NCI-H748 treated with DMSO at 0.1 percent for 48 hours (cell line): Measurements from ENCODE around the gene SLC15A5.

Experiments used
- DNase-seq: peaks from one replicate; lab custom pipeline; 2025; lab: John Stamatoyannopoulos, UW

SLC15A5 gene

DNA sequence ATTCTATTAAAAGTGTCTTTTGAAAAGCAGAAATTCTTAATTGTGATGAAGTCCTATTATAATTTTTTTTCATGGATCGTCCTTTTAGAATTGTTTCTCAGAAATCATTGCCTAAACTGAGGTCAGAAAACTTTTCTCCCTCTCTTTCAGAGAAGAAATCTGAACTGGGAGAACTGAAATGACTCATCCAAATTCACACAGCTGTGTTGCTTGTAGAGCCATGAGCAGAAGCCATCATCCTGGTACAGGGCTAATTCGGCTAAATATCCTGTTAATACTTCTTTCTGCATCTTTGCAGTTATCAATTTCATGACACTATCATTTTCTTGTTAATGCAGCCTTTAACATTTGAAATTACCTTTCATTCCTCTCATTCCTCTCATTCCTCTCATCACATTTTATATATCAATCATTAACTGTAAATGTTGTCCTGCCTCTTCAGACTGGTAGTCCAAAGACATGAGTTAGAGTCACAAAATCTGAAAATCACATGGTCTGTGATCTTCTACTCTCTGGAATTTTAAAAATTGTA, 15.5 kb downstream of the SLC15A5 start:
- no peak for DNase-seq

DNA sequence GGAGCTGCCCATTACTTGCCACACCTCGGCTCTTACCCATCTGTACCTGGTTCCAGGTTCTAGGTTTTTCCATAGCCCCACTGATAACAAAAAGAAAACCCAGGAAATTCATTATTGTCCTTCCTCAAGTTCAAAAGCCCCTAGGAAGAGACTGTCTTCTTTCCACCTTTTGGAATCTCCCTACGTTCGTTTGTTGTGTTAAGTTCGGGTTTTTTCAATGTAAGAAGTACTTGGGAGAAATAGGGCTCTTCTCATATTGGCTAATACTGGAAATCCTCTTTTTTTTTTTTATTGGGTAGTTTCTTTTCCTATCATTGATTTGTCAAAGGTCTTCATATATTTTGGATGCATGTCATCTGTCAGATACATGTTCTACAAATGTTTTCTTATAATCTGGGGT, 17.3 kb downstream of the SLC15A5 start:
- no peak for DNase-seq

DNA sequence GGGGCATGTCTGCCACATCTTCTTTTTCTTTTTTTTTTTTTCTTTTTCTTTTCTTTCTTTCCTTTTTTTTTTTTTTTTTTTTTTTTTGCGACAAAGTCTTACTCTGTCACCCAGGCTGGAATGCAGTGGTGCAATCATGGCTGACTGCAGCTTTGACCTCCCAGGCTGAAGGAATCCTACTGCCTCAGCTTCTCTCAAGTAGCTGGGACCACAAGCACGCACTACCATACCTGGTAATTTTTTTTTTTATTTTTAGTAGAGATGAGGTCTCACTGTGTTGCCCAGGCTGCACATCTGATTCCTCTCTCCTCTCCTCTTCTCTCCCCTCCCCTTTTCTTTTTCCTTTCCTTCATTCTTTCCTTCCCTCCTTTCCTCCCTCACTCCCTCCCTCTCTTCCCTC, 18.5 kb downstream of the SLC15A5 start:
- DNase-seq = no peak

DNA sequence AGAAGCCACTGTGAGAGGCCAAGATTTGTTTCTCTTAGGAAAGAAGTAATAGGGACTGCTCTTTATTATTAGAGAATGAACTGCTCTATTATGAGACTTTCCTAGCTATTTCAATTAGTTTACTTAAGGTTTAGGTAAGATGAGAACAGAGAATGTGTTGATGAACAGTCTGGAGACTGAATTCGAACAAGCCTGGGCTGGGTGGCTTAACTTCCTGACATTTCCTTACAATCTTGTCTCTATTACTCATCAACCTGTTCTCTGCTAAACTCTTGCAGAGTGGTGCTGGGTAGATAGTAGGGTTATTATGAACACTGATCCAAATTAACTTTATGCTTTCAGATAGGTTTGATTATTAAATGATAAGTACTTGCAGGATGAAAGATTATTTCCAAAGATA, 31.2 kb downstream of the SLC15A5 start:
- no peak for DNase-seq

GRCh38 chr12:16245209-16245608, 32.3 kb downstream of the SLC15A5 start:
- no peak for DNase-seq

- DNase-seq = no peak
Measured at GRCh38 chr12:16243487-16244412, 33.7 kb downstream of the SLC15A5 start.

GRCh38 chr12:16241346-16241745, 36.1 kb downstream of the SLC15A5 start:
- DNase-seq = no peak

DNA sequence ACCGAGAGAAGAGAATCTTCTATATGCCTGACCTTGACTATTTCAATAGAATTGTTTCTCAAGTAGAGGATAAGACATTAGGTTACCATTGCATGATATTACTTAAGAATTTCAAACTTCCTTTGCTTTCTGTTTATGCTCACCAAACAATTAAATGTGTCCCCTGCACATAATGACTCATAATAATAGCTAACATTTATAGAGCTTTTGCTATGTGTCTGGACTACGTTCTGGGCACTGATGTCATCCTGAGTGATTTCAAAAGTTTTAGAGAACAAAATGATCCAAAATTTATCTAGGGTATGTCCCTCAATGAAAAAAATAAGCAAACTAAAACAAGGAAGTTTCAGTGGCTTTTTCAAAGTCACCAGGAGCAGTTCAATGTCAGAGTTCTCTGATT, 38.8 kb downstream of the SLC15A5 start:
- DNase-seq = no peak

DNA sequence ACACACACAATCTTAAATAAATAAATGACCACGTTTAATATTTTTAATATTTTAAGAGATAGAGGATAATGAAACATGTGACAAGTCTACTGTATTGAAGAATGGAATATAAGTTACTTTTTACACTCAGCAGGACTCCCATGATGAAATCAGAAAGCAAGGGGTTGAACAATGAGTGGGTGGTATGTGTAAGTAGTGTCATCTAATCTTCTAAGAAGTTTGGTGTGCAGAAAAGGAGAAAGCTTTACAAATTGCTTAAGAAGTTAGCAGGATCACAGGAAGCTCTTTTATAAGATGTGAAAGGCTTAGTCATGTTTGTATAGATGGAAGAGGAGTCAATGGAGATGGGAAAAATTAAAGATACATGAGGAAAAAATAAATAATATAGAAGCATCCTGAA, 47.8 kb downstream of the SLC15A5 start:
- no peak for DNase-seq

DNA sequence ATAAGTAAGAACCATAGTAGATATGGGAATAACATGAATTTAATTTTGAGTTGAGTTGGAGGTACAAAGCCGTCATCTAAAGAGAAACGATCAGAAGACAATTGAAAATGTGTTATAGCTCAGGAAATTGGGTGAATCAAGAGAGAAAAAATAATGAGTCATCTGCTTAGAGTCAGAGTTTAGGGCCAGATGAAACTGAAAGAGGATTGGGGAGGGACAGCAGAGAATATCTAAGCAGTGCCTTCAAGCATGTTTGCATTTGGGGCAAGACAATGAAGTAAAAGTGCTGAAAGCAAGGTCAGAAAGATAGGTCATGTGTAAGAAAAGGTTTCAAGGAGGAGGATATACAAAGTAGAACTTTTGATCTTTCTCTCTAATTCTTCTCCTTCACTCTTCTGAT, 49.4 kb downstream of the SLC15A5 start:
- DNase-seq = no peak

- DNase-seq = no peak
Measured at GRCh38 chr12:16225692-16226091, 51.8 kb downstream of the SLC15A5 start.

GRCh38 chr12:16224196-16224595, 53.3 kb downstream of the SLC15A5 start:
- DNase-seq = no peak

DNA sequence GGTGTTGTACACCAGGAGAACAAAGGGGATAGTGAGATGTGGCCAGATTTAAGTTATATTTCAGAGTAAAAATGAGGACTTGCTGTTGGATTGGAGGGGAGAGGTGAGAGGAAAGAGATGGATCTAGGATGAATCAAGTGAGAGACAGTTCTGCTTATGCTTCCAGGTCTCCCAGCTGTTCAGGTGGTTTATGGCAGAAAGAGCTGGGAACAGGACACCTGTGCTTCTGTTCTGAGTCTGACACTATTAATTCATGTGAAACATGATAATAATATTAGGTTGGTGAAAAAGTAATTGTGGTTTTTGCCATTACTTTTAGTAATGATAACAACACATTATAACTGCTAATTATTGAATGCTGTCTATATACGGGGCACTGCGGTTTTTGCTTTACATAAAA, 55.7 kb downstream of the SLC15A5 start:
- DNase-seq = no peak

DNA sequence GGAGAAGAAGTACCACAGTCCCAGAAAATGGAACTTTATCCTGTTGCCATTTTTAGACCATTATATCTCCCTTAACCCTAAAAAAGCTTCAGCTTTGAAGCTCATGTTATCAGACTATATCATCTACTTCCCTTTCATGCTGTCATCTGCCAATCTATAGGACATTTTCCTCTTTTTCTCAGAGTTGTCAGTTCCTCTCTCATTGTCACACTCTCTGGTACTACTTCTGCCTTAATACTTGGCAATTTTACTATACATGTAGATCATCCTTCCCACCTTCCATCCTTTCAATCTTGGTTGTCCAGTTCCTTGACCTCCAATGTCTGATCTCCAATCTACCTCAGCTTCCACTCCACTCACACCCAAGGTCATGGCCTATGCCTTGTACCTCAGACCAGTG, 57.4 kb downstream of the SLC15A5 start:
- no peak for DNase-seq

- no peak for DNase-seq
Measured at GRCh38 chr12:16218934-16219751, 58.3 kb downstream of the SLC15A5 start.

DNA sequence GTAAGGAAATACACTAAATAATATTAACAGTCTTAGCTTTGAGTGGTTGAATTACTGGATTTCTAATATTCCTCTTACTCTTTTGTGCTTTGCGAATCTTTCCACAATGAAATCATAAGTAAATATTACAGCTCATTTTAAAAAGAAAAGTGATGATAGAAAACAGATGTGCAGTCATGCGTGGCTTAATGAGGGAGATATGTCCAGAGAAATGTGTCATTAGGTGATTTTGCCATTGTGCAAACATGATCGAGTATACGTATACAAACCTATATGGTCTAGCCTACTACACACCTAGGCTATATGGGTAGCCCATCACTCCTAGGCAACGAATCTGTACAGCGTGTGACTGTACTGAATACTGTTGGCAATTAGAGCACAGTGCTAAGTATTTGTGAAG, 59.3 kb downstream of the SLC15A5 start:
- DNase-seq = no peak

DNA sequence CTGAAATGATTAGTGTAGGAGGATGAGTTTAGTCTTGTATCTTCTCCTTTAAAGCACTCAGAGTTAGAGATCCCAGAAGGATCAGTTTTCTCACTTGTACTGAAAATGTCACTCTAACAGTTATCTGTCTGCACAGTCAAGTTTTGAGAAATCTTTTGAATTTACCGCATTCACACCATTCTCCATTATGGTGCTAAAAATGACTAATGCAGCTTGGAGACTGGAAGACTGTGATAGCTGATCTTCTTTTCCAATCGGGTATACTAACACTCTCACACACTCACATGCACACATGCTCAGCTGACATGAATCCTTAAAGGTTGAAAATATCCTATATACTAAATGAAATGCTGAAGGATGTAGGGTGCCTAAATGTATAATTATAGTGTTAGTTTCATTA, 65.8 kb downstream of the SLC15A5 start:
- no peak for DNase-seq

DNA sequence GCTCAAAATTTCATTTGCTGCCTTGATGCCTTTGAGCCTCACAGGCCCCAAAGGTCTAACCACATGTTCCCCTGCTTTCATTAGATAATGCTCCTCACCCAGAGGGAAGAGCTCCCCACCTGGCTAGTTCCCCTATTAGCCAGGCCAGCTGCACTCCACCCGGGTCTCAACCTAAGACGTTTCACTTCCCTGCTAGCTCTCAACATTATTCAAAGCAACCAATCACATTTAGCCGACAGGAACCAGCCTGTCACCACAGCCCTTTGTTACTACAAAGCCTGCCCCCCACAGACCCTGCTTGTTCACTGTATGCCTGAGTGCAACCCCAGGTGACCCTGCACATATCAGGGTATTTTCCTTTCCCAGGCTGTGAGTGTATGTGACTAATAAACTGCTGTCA, 78.6 kb downstream of the SLC15A5 start:
- peak; percentile 49 for DNase-seq

- DNase-seq = no peak
Measured at GRCh38 chr12:16197600-16197999, 79.9 kb downstream of the SLC15A5 start.

DNA sequence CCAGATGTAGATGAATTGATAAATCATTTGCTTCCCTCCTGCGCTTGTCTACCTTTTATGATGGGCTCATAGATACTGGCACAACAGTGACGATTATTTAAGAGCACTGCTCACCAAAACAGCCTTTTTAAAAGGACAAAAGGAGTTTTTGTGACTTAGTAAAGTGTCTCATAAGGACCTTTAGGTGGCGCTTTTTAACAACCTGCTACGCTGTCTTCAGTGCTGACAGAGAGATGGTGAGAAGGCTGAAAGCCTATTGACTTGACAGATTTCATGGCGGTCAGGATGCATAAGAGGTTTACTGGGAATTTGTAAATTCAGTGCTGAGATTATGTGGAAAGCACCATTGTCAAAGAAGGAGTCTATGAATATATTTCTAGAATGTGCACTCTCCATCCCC, 87.6 kb downstream of the SLC15A5 start:
- peak; percentile 55 for DNase-seq

- DNase-seq = peak; percentile 96
Measured at GRCh38 chr12:16187660-16188059, 89.8 kb downstream of the SLC15A5 start.

DNA sequence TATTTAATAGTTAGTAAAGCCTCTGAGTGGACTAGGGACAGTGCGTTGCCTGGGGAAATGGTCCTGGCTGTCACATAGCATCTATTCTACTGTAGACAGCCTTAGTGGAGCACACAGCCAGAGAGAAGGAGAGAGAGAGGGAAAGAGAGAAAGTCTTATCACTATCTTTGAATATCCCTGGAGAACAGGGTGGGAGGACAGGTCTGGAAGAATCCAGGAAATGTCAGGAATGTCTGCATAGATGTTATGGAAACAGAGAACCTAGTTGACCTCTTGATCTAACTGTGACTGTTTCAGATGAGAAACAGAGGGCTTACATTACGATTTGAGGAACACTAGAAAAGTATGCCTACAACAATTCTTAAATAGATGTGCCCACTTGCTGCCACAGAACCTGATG, 92.8 kb downstream of the SLC15A5 start:
- DNase-seq = no peak

- no peak for DNase-seq
Measured at GRCh38 chr12:16183541-16183940, 93.9 kb downstream of the SLC15A5 start.
